ENCODE results near the gene ARHGEF39.

ARHGEF39 gene

DNA sequence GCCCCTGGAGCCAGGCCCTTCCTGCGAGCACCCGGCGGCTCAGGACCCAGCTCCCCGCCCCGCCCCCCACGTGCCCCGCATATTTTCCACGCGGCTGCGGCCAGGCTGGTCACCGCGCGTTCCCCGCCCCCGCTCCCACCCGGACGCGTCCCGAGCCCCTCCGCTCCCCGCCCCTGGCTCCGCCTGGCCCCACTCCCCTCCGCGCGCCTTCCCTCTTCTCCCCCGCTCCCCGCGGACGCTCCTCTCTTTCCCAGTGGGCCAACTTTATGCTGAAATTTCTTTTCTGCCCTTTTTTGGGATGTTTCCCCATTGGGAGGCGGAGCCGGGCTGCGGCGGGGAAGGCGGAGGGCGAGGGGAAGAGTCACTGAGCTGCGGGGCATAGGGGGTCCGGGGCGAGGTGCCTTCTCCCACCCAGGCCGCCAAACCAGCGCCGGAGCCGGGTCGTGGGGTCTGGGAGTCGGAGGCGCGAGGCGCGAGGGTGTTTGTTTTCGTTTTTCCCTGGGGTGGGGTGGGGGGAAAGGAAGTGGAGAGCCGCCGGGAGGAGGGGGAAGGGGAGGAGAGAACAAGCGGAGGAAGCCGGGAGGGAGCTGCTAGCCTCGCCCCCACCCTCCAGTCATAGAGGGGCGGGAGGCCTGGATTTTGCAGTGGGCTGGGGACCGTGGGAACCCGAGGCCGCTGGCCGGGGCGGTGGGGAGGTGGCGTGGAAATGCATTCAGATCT lies 25.8 kb upstream of the ARHGEF39 start:
- DNase-seq, result no peak

DNA sequence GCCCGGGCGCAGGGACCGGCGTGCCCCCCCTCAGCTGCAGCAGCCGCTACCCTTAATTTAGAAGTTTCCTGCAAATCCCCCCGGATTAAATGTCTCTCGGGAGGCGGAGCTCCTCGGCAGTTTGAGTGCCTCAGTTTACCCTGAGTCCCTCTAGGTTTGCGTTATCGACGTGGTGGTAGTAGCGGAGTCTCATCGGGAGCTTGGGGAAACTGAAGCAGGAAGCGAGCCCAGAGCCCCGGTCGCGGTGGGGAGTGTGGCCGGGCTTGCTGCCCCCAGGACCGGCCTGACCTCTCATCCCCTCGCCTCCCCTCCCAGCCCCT lies 25.3 kb upstream of the ARHGEF39 start:
- no peak for DNase-seq

DNA sequence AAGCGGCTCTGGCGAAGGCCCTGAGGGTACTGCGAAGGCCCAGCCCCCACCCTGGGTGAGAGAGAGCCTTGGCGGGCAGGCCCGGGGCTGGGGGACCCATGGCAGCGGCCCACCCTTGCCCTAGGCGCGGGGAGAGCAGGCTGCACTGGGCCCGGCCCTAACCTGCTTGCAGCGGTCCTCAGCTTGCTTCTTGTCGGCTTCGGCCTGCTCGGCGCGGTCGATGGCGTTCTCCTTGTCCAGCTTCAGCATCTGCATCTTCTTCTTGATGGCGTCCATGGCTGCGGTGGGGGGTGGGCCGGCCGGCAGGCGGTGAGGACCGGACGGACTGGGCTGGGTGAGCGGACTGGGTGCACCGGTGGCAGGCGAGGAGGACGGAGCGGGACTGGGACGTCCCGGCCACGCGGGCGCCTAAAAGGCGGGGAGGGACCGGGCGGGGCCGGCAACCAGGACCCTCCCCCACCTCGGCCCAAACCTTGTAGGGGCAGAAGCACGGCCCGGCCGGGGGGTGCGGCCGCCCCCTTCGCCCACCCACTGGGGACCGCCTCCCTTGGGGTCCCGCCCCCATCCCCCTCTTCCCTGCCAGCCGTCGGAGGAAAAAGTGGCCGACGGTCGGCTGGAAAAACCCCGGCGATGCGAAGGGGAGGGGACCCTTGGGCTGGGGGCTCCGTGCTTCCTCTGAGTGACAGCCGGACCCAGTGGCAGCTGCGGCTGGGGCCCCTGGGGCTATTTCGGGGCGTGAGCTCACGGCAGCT lies 24.7 kb upstream of the ARHGEF39 start, which contains the start of gene TPM2:
TSS of gene TPM2 (minus strand) at position 384 of the 752 bp plus-strand sequence. CDS start at position 276, 108 bp downstream.
- no peak for DNase-seq

DNA sequence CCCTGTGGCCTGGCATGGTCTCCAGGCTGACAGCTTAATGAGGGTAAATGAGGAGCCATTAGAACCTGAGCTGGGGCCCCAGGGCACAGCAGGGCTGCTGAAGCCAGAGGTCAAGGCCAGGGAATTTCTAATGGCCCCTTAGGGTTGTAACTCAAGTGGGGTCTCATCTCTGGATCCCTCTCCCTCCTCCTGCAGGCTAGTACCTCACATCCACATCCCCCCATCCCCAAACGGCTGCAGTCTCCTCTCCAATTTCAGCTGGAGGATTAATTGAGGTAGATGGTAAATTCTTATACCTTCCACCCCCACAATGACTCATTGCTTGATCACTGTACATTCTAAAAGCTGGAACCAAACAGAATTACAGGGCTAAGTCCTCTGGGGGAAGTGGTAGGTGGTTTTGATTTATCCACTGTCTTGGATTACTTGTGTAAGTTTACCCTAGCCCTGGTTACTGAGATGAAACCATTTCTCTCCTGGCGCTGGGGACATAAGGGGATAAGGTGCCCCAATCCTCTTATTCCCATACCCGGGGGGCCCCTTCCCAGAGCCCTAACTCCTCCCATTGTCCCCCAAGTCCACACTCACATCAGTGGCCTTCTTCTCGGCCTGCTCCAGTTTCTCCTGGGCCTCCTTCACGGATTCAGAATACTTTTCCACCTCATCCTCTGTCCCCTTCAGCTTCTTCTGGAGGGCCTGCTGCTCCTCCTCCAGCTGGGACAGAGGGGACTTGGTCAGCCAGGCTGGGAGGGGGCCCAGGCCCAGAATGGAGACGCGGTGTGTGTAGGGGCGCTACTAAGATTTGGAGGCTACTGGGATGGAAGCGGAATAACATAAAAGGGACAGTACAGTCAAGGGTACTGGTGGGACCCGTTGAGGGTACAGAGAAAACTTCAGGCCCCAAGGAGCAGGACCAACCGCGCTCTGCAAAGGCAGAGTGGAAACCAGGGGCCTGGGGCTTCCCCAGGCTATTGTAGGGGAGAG lies 23.9 kb upstream of the ARHGEF39 start:
- DNase-seq, result no peak

DNA sequence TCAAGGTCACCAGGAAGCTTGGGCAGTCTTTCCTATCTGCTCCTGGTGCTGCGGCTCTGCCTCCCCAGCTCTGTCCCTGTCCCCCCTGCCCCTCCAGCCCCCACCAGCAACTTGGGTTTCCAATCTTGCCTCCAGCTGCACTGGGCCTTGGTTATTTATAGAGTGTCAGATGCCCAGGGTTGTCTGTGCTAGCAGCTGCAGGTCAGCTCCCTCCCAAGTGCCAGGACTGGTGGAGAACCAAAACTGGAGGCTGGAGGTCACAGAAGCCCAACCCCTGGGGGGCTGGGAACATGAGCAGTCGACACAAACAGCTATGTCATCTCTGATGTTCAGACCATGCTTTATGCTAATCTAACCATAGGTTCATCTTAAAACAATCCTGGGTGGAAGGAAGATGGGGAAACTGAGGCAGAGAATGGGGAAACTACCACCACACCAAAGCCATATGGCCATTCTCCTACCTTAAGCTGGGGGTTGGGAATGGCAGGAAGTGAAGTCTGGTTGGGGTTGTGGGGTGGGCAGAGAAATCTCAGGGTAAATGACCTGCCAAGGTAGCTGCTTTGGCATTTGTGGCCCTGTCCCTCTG lies 23.1 kb upstream of the ARHGEF39 start:
- DNase-seq, result no peak

DNA sequence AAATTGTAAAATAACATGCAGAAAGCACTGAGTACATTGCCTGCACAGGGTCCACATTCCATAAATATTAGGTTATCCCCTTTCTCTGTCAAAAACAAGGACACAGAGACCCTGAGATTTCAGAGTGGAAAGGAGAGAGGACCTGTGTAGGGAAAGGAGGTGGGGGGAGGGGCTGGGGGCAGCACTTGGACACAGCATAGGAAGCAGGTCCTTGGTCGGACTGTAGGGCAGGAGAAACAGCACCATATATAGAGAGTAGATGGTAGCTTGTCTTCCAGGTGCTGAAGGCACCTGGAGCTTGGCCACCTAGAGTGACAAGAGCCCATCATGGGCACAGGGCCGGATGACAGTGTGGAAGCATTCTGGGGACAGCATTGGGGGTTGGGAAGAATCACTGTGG lies 22.3 kb upstream of the ARHGEF39 start:
- DNase-seq, result no peak

DNA sequence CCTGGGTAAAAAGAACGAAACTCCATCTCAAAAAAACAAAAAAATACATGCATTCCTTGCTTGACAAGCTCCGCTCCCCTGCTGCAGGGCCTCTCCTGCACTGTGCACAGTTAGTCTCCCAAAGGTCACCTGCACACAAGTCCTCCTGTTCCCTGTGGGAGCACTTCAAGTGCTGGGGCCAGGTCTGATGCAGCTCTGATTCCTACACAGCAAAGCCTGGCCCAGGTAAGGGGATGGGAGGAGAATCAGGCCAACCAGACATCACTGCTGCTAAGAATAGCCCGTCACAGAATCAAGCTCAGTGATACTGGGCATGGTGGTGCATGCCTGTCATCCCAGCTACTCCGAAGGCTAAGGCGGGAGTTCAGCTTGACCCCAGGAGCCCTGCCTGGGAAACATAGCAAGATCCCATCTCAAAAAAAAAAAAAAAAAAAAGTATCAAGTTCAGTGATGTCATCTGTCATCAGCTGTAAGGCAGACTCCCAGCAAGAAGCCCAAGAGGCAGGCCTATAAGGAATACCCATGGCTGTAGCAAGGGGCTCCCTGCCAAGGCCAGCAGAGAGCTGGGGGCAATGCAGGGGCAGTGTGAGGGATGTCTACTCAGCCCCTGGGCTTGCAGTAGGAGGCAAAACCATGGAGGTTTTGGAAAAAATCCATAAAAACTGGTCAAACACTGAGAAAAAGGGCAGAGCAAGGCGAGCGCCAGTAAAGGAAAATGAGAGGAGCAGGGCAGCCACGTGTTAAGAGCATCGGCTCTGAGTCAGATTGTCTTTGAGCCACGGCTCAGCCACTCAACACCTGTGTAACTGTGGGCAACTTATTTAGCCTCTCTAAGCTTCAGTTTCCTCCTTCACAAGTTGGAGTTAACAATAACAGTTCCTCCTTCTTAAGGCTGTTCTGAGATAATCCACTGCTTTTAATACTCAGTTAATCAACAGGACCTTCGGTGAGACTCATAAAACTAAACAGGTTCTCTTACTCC lies 21.5 kb upstream of the ARHGEF39 start:
- DNase-seq, result no peak

DNA sequence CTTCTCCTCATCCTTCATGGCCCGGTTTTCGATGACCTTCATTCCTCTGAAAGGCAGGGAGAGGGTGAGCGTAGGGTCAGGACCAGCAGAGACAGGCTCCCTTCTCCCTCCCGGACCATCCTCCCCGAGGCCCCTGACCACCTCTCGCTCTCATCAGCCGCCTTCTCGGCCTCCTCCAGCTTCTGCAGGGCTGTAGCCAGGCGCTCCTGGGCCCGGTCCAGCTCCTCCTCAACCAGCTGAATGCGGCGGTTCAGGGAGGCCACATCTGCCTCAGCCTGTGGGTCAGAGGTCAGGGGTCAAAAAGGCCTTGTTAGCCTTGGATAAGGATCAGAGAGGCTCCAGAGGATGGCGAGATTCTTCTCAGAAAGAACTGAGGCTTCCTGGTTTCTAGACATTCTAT lies 20.5 kb upstream of the ARHGEF39 start:
- DNase-seq, result no peak

DNA sequence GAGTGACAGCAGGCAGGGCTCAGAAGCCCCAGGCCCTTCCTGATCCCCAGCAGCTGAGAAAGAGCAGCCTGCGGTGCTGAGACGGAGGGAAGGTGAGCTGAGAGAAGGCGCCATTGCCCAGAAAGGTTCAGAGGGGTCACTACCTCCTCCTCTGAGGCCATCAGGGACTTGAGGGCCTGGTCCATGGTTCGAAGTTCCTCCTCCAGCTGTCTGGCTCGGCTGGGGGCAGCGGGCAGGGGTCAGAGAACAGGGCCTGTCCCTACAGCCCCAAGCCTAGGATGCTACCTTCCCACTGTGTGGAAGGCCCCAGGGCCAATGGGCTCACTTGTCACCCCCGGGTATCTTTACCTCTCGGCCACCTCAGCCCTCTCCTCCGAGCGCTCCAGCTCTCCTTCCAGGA lies 19.9 kb upstream of the ARHGEF39 start:
- DNase-seq, result no peak

DNA sequence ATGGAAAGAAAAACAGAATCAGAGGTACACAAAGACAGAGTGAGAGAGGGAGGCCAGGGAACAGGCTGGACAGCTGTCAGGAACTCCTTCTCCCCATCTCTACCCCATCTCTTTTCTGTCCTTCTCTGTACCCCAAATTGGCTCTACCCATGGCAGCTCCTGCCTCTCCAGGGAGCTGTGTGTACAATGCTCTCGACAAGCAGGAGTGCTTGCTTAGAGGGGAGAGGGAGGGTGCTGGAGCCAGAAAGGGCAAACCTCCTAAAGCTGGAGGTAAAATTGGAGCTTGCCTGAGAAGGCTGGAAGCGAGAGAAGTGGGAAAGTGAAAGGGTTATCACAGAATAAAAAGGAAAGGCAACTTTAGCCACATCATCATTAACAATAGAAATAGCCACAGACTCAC lies 18.3 kb upstream of the ARHGEF39 start:
- DNase-seq, result no peak

DNA sequence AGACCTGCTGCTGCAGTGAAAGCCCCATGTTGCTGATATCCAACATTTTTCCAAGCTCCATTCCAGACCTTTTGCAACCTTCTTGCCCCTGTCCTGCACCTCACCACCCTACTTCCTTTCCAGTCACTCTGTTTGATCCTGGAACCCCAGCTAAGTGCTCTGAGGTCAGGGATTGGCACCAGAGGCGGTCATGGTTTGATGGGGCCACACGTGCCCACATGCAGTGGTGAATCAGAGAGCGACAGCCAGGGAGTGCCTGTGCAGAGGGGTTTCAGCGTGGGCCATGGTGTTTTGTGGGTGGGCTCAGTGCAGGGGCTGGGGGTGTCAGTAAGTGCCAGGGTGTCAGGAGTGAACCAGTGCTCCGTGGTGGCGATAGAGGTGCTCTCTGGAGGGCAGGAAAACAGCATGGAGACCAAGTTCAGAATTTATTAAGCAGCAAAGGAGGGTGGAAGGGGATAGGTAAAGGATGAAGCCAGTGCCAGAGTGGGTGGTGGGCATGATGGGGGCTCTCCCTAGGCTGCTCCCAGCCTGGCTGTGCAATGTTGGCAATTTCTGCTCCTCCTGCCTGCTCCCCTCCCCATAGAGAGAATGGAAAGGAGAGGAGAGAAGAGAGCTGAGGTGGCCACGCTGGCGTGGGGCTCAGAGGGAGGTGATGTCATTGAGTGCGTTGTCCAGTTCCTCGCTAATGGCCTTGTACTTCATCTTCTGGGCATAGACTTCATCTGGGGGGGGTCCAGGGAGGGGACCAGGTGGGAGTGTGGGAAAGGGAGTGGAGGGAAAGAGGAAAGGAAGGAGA lies 17.7 kb upstream of the ARHGEF39 start:
- DNase-seq, result no peak

DNA sequence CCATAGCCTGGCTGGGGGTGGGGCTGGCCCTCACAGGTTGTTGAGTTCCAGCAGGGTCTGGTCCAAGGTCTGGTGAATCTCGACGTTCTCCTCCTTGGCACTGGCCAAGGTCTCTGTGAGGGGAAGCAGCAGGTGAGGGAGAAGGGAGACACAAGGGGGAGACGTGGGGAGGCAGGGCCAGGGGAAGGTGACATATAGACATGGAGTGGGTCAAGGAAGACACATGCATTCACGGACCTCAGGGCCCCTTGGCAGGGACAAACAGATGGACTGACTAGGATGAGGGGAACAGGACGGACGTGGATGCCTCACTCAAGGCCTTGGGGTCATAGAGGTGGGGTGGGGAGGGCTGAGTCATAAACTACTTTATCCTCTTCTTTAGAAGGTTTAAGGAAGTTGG lies 17.1 kb upstream of the ARHGEF39 start:
- no peak for DNase-seq

DNA sequence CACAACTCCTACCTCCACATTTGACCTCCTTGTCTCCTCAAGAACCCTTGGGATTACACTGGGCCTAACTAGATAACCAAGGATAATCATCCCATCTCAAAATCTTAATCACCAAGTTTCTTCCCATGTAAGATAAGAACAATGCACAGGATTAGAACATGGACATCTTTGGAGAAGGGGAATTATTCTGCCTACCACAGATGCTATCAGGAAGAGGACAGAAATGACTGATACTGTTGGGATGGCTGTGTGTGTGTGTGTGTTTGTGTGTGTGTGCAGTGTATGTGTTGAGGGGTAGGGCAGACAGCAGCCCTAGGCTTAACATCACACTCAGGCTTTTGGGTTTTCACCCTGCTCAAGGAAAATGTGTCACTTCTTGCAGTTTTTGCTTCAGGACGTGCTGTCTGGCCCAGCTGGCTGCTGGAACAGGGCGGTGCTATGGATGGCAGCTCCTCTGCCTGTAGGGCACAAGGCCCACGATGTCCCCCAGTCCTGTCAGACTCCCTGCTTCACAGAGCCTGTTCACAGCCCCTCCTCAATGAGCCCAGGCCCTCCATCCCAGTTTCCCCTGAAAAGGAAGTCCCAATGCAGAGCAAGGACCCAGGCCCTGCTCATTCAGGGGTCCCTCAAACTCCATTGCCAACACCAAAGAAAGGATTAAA lies 16.5 kb upstream of the ARHGEF39 start:
- no peak for DNase-seq

DNA sequence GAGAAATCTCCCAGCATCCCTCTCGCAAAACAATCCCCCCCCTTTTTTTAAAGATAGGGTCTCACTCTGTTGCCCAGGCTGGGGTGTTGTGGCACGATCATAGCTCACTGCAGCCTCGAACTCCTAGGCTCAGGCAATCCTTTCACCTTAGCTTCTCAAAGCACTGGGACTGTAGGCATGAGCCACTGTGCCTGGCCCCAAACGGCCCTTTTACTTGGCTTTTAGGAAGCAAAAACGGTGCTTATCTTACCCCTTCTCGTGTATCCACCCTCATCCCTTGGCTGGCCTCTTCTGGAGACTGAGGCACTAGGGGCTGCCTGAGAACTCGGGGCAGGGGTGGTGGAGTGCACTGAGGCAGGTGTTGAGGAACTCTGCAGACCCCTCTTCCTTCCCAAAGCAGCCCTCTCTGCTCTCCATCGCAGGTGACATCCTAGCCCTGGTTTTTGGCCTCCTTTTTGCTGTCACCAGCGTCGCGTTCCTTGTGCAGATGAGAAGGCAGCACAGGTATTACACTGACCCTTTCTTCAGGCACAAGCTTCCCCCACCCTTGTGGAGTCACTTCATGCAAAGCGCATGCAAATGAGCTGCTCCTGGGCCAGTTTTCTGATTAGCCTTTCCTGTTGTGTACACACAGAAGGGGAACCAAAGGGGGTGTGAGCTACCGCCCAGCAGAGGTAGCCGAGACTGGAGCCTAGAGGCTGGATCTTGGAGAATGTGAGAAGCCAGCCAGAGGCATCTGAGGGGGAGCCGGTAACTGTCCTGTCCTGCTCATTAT lies 15.5 kb upstream of the ARHGEF39 start:
- no peak for DNase-seq

DNA sequence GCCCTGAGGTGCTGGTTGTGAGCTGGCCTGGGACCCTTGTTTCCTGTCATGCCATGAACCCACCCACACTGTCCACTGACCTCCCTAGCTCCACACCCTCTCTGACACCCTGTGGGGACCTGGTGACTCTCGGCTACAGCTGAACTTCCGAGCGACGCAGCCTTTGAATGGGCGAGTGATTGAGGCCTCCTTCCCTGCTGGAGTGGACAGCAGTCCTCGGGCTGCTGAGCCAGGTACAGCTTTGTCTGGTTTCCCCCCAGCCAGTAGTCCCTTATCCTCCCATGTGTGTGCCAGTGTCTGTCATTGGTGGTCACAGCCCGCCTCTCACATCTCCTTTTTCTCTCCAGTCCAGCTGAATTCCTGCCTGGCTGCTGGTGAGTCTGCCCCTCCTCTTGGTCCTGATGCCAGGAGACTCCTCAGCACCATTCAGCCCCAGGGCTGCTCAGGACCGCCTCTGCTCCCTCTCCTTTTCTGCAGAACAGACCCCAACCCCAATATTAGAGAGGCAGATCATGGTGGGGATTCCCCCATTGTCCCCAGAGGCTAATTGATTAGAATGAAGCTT lies 14.9 kb upstream of the ARHGEF39 start:
- no peak for DNase-seq

DNA sequence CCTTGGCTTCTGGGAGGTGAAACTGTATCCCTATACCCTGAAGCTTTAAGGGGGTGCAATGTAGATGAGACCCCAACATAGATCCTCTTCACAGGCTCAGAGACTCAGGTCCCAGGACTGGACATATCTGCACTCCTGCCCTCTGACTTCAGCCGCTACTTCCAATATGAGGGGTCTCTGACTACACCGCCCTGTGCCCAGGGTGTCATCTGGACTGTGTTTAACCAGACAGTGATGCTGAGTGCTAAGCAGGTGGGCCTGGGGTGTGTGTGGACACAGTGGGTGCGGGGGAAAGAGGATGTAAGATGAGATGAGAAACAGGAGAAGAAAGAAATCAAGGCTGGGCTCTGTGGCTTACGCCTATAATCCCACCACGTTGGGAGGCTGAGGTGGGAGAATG lies 14.1 kb upstream of the ARHGEF39 start:
- DNase-seq, result no peak

DNA sequence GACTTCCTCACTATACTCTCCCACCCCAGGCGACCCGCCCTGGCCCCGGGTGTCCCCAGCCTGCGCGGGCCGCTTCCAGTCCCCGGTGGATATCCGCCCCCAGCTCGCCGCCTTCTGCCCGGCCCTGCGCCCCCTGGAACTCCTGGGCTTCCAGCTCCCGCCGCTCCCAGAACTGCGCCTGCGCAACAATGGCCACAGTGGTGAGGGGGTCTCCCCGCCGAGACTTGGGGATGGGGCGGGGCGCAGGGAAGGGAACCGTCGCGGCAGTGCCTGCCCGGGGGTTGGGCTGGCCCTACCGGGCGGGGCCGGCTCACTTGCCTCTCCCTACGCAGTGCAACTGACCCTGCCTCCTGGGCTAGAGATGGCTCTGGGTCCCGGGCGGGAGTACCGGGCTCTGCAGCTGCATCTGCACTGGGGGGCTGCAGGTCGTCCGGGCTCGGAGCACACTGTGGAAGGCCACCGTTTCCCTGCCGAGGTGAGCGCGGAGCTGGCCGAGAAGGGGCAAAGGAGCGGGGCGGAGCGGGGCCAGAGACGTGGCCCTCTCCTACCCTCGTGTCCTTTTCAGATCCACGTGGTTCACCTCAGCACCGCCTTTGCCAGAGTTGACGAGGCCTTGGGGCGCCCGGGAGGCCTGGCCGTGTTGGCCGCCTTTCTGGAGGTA lies 10.9 kb upstream of the ARHGEF39 start:
- no peak for DNase-seq

DNA sequence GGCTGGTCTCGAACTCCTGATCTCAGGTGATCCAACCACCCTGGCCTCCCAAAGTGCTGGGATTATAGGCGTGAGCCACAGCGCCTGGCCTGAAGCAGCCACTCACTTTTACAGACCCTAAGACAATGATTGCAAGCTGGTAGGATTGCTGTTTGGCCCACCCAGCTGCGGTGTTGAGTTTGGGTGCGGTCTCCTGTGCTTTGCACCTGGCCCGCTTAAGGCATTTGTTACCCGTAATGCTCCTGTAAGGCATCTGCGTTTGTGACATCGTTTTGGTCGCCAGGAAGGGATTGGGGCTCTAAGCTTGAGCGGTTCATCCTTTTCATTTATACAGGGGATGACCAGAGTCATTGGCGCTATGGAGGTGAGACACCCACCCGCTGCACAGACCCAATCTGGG lies 10.2 kb upstream of the ARHGEF39 start:
- DNase-seq, result no peak

DNA sequence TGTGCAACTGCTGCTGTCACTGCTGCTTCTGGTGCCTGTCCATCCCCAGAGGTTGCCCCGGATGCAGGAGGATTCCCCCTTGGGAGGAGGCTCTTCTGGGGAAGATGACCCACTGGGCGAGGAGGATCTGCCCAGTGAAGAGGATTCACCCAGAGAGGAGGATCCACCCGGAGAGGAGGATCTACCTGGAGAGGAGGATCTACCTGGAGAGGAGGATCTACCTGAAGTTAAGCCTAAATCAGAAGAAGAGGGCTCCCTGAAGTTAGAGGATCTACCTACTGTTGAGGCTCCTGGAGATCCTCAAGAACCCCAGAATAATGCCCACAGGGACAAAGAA lies 9.0 kb upstream of the ARHGEF39 start:
- DNase-seq, result no peak
